Activated CD4-positive, CD25-positive, alpha-beta regulatory T cell treated with anti-CD3 and anti-CD28 coated beads, Interleukin-2, amount 50 U/mL, for 72 hours (primary cell): ENCODE data around the gene EEF1AKMT2.
"Not testable (repeated sequence)": the region's sequence is repeated elsewhere in the genome, so short reads cannot be mapped to it uniquely, and the experiment has no call there.

ENCODE experiments used
- DNase-seq: peaks from one replicate; pipeline ENCODE4 v3.0.0; 2021

The EEF1AKMT2 gene

GRCh38 chr10:124754227-124754626 lies 37.5 kb downstream of the EEF1AKMT2 start:
- no peak for DNase-seq

GRCh38 chr10:124748953-124749645 lies 42.6 kb downstream of the EEF1AKMT2 start:
- DNase-seq, result no peak

DNA sequence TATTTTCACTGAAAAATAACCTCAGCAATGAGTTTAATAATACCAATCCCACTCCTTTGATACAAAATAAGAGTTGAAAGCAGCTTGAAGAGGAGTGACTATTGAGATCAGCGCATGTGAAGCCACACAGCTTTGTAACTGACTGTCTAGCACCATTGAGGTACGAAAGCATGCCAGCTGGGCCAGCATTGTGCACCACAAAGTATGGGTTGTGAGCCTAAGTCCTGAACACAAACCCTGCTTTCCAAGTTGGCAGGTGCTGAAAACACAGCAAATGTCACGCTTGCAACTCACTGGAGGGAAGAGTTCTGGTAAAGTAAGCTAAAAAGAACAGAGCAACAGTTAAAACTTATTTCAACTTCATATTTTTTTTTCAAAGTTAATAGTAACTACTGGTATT lies 43.5 kb downstream of the EEF1AKMT2 start:
- no peak for DNase-seq

DNA sequence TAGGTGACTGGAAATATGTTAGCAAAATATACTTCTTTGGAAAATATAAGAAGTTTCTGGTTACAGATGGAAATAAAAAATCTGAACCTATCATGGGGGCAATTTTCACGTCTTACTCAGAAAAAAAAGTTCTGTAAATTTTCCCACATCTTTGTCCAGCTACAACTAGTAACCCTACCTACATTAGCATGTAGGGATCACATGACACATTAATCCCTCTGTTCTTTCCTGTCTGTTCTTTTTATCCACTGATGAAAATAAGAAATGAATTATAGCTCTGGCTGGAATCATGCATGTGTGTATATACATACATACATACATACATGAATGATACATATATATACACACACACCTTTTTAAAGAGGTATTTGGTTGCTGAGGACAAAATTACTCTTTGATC lies 43.9 kb downstream of the EEF1AKMT2 start:
- no peak for DNase-seq

DNA sequence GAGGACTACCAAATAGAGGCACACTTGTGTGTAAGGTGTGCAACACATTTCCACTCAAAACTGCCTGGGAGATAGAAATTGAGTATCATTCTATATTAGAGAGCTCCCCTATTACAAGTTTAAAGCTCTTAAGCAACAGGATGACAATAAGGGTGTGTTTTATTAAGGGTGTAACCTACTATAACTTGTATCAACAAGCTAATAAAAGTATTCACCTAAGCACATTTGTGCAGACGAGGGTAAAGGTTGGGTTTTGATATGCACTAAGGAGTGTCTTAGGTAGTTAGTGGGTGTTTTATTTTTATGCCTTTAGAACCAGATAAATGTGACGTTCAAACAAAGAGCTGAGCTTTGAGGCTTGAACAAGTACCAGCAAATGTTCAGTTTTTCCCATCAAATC lies 44.7 kb downstream of the EEF1AKMT2 start:
- no peak for DNase-seq

DNA sequence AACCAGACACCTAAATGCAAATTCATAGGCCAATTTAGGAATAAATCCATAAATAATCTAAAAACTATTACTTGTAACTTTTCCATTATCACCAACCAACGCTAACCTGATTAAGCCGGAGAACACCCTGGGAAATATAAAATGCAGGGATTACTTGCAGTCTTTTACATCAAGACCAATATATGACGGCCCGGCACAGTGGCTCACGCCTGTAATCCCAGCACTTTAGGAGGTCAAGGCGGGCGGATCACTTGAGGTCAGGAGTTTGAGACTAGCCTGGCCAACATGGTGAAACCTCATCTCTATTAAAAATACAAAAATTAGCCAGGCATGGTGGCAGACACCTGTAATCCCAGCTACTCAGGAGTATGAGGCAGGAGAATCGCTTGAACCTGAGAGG lies 45.2 kb downstream of the EEF1AKMT2 start:
- DNase-seq, result not testable (repeated sequence)

GRCh38 chr10:124745673-124746072 lies 46.0 kb downstream of the EEF1AKMT2 start:
- DNase-seq, result no peak

DNA sequence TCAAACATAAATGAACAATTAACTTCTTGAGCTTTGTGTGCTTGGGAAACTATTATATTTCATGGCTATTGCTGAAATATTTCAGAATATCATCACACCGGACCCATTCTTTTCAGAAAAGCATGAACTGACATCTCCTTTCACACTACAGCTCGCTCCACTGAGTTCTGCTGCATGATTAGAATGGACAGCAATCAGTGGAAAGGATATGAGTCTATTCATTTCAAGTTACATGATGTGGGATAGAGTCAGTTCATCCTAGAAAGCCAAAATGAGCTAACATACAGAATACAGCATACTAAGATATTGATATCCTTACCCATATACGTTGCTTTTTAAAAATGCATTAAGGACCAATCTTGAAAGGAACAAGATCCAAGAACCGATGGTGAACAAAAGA lies 46.4 kb downstream of the EEF1AKMT2 start:
- DNase-seq, result no peak

DNA sequence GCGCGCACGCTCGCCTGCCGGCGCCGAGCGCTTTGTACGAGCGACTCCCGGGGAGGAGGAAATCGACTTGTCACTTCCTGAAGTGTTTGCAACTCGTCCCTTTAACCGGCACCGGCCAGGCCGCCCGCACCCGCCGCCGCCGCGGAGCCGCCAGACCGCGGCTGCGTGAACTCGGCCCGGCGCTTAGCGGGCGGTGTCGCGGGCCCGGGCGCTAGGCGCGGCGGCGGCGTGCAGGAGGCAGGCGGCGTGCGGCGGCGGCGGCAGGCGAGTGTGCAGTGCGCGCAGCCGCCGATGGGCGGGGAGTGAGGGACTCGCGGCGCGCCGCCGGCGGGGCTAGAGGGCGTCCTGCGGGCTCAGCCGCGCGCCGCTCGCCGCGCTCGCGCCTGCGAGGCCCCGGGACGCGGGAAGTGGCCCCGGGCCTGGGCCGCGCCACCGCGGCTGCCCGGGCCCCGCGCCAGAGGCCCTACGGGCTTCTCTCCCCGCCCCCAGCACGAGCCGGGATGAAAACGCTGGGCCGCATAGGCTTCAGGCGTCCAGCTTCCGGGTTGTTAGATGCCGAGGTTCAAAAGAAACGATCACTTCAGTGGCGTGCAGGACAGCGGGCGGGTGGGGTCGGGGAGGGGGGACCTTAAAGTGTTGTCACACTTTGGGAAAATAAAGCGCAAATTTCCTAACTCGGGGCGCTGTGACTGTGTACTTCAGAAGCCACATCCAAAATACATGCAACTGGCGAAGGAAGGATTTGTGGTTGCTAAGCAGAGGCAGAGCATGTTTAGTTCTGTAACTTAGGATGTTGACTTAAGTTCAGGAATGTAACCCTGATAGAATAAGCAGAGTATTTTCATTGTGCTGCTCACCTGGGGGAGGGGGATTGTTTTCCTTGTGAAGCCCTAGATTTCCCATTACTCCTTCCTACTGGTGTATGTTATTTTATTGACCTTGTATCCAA lies 47.3 kb downstream of the EEF1AKMT2 start, which contains the start of gene FAM53B:
FAM53B (minus strand) TSS at position 277 of the 949 bp plus-strand sequence. CDS start 37,665 bp downstream, outside the sequence.
- DNase-seq, result peak; percentile 85

GRCh38 chr10:124743191-124744101 lies 48.2 kb downstream of the EEF1AKMT2 start:
- DNase-seq, result peak; percentile 53

- DNase-seq, result no peak
Observed at GRCh38 chr10:124742413-124743190, 49.1 kb downstream of the EEF1AKMT2 start.

DNA sequence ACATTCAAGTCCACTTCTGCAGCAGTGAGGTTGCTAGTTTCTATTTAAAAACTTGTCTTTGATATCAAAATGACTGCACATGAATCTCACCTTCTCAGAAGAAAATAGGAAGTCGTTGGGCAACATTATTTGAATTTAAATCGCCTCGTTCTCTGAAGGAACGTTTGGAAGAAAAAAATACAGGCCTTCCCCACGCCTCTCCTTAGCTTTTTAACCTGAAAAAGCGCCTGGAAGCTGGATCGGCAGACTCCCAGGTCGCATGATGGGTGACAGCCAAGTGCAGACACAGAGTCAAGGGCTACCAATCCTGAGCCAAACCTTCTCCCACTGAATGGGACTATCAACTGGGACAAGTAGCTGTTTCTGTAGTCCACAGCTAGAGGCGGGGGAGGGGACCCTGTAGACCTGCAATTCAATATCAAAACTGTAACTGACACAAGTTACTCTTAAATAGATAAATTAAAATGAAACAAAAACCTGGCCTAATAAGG lies 49.7 kb downstream of the EEF1AKMT2 start:
- no peak for DNase-seq

DNA sequence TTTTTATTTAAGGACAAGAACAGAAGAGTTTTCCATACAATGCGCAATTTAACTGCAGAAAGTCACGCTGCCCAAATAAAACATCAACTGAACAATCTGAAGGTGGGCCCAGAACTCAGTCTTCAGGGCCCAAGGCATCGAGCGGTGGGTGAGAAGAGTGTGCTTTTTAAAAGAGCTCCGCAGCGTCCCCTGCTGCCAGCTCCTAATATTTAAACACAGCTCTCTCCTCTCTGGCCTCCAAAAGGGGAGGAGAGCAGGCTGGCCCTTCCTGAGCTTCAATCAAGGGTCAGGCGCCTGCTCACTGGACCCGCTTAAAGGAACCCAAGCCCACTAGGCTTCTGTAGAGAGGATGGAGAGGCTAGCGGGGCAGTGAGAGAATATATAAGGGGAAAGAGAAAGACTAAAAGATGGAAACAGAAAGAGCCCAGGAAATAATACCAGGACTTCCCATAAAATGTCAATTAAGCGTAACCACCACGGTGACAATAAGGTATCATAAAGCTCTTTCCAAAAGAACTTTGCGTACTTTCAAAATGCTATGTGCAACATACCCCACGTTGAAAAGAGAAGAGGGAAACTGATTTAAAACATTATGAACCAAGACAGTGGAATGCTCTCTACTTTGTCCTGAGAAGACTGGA lies 50.3 kb downstream of the EEF1AKMT2 start:
- peak; percentile 81 for DNase-seq

- no peak for DNase-seq
Observed at GRCh38 chr10:124740369-124741280, 51.1 kb downstream of the EEF1AKMT2 start.

GRCh38 chr10:124739986-124740368 lies 51.7 kb downstream of the EEF1AKMT2 start:
- no peak for DNase-seq

GRCh38 chr10:124739119-124739921 lies 52.4 kb downstream of the EEF1AKMT2 start:
- peak; percentile 13 for DNase-seq

DNA sequence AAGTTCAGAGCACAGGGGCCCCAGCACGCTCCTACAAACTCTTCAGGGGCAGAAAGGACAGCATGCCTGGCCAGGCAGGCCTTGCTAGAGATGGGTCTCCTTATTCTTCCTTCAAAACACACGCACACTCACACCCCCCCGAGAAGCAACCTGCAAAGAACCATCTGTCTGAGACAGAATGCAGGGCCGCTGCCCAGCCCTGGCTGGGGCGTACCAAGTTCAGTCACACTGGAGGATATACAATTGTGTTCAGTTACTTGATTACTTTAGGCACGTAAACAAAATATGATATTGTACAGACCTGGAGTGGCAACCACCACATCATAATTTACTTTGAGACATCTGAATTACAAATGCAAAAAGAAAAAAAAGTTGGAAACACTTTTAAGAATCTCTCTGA lies 53.2 kb downstream of the EEF1AKMT2 start:
- DNase-seq, result peak; percentile 25

GRCh38 chr10:124737708-124738107 lies 54.0 kb downstream of the EEF1AKMT2 start:
- DNase-seq, result peak; percentile 15

GRCh38 chr10:124737221-124737620 lies 54.5 kb downstream of the EEF1AKMT2 start:
- DNase-seq, result peak; percentile 27
